Panc1 (cell line): Measurements from ENCODE around the gene AFG1L. TPM values are rescaled to one million over a fixed set of nuclear protein-coding genes. Genes with fewer than 3 reads are reported as not detected.

Source experiments
- ATAC-seq: fragments of 200-7000 bp; cut with Tn5 transposase; 2 replicates; pipeline ENCODE4 v1.9.1; 2020; ENCODE audit warnings: mild to moderate bottlenecking, moderate library complexity
- BruUV-seq: library from RNA; stranded (reverse); fragments of 400-500 nt; replicated peaks from 2 replicates; lab custom pipeline; 2021; lab: Mats Ljungman, UMichigan
- CTCF ChIA-PET: fragments of 300-600 bp; sonication (Branson Sonifier 250); formaldehyde crosslinking; loops from one replicate; lab custom pipeline; 2022; ENCODE audit warnings: antibody characterized with exemption; lab: Charles Lee
- POLR2A ChIA-PET: fragments of 300-600 bp; sonication (Branson Sonifier 250); formaldehyde crosslinking; loops from one replicate; lab custom pipeline; 2022; ENCODE audit warnings: antibody characterized with exemption; lab: Charles Lee
- DNase-seq: peaks from one replicate; pipeline ENCODE4 v3.0.0-alpha.2; 2010; ENCODE audit warnings: low read depth, low spot score
- H3K27ac ChIP-seq: 2 replicates; pipeline ENCODE4 v1.5.1; 2011; ENCODE audit warnings: mild to moderate bottlenecking, low read length, inconsistent platforms
- H3K27me3 ChIP-seq: fragments of 200-500 bp; sonication (Bioruptor generic); 2 replicates; pipeline ENCODE4 v1.6.0; 2014; ENCODE audit warnings: low read length, inconsistent platforms; ENCODE audit not compliant: control insufficient read depth, insufficient read depth
- H3K36me3 ChIP-seq: fragments of 200-500 bp; sonication (Bioruptor generic); 2 replicates; pipeline ENCODE4 v1.5.1; 2014; ENCODE audit warnings: inconsistent platforms, mild to moderate bottlenecking, low read length, moderate library complexity; ENCODE audit not compliant: control insufficient read depth, insufficient read depth
- H3K4me1 ChIP-seq: 2 replicates; pipeline ENCODE4 v1.5.1; 2011; ENCODE audit warnings: inconsistent platforms, mild to moderate bottlenecking, low read length, moderate library complexity; ENCODE audit not compliant: control insufficient read depth, insufficient read depth
- H3K4me3 ChIP-seq, 2 experiments: 2 replicates each; pipeline ENCODE4 v1.5.1; 2011 to 2012; ENCODE audit warnings: low read depth in 2 of 2, low read length in 2 of 2, mild to moderate bottlenecking in 2 of 2, inconsistent platforms in 1 of 2, moderate library complexity in 1 of 2
- H3K9me3 ChIP-seq: fragments of 200-500 bp; sonication (Bioruptor generic); 2 replicates; pipeline ENCODE4 v1.5.1; 2014; ENCODE audit warnings: low read depth, mild to moderate bottlenecking, inconsistent platforms, low read length, moderate library complexity; ENCODE audit not compliant: control insufficient read depth, insufficient read depth
- CTCF ChIP-seq: fragments of 450-650 bp; IDR thresholded peaks from 2 replicates; pipeline ENCODE4 v1.5.1; 2017; ENCODE audit warnings: mild to moderate bottlenecking
- POLR2AphosphoS5 ChIP-seq: IDR thresholded peaks from 2 replicates; pipeline ENCODE4 v1.6.1; 2012; ENCODE audit warnings: mild to moderate bottlenecking, low read depth, low read length, moderate library complexity
- REST ChIP-seq, 2 experiments: IDR thresholded peaks; 2 replicates each; pipeline ENCODE4 v1.6.1; 2011 to 2012; ENCODE audit warnings: low read depth in 2 of 2, control low read depth in 1 of 2, low read length in 1 of 2, mild to moderate bottlenecking in 1 of 2, moderate library complexity in 1 of 2; ENCODE audit not compliant: insufficient read depth in 1 of 2
- SIN3A ChIP-seq: IDR thresholded peaks from 2 replicates; pipeline ENCODE4 v1.6.1; 2012; ENCODE audit warnings: low read depth, mild to moderate bottlenecking, low read length, moderate library complexity, borderline replicate concordance; ENCODE audit not compliant: insufficient read depth
- TCF7L2 ChIP-seq: IDR thresholded peaks from 2 replicates; pipeline ENCODE4 v1.6.1; 2011; ENCODE audit warnings: mild to moderate bottlenecking, low read depth, low read length, inconsistent platforms
- in situ Hi-C: cut with HindIII; loops from 2 replicates; pipeline ENCODE4 v1.10.0; 2016; ENCODE audit warnings: low sequenced_read_pairs, low pct_unique_long_range_greater_than_20kb
- intact Hi-C: fragments of 100-400 bp; cut with micrococcal nuclease; formaldehyde crosslinking; loops from one replicate; pipeline ENCODE4 v1.10.0; 2022; ENCODE audit not compliant: unreplicated experiment
- total RNA-seq: library from RNA; stranded (reverse); gene quantifications from one replicate; pipeline ENCODE4 v1.2.1, GENCODE V29; 2021; ENCODE audit not compliant: unreplicated experiment

Gene AFG1L
- total RNA-seq, 1 experiment from 2014 or later, result 12.4 TPM

GRCh38 chr6:108395297-108395696 lies 100.4 kb downstream of the AFG1L start:
- ATAC-seq (no peak), DNase-seq (no peak)
- ChIA-PET CTCF (no interaction called here), POLR2A (no interaction called here)
- no peaks in the 10 kb centered on the region for H3K9me3 ChIP-seq
- no peak overlapping the region for H3K27ac ChIP-seq
- H3K36me3 ChIP-seq, result no peaks in the 10 kb centered on the region
- in situ Hi-C loops (no loop called here), intact Hi-C loops (no loop called here)
- no TSS peak for BruUV-seq
- no peaks in the 10 kb centered on the region for H3K27me3 ChIP-seq
- TF ChIP-seq CTCF (no peak), REST (IDR thresholded peaks at IDR 0.05; ENCODE audit: insufficient read depth in 1 of 2, low read depth in 2 of 2, low read length in 1 of 2) (no peak), POLR2AphosphoS5 (no peak)
- no peak overlapping the region for H3K4me3 ChIP-seq
- H3K4me1 ChIP-seq, result no peaks in the 10 kb centered on the region

- intact Hi-C loops, result no loop called here
- DNase-seq, result no peak
These were observed 108.4 kb downstream of the AFG1L start for GRCh38 chr6:108403236-108403635.

More at GRCh38 chr6:108403236-108403635, 108.4 kb downstream of the AFG1L start:
- POLR2A ChIA-PET, result interaction anchor here (0.7 kb wide), 1 partner anchor 307 kb away, joined by 3 read pairs; no protein-coding TSS in a partner anchor
- Histone ChIP-seq H3K27me3 (no peaks in the 10 kb centered on the region), H3K4me1 (no peaks in the 10 kb centered on the region), H3K4me3 (no peak overlapping the region), H3K9me3 (peaks cover 5% of the 10 kb centered on the region), H3K27ac (no peak overlapping the region), H3K36me3 (no peaks in the 10 kb centered on the region)
- no TSS peak for BruUV-seq
- in situ Hi-C loops, result no loop called here
- TF ChIP-seq REST (IDR thresholded peaks at IDR 0.05; ENCODE audit: insufficient read depth in 1 of 2, low read depth in 2 of 2, low read length in 1 of 2), result no peak
- no peak for TF ChIP-seq CTCF
- TF ChIP-seq POLR2AphosphoS5, result no peak
- no peak for TF ChIP-seq SIN3A
- no peak for TF ChIP-seq TCF7L2
- CTCF ChIA-PET, result no interaction called here
- ATAC-seq, result no peak
